Progenitor cell of endocrine pancreas (in vitro differentiated cells): ENCODE data around the gene ADRM1. TPM values are rescaled to one million over a fixed set of nuclear protein-coding genes. Genes with fewer than 3 reads are reported as not detected.
A peak's percentile ranks its signal among the peaks of the same experiment; 100 is the strongest.

Experiments used
- DNase-seq: peaks from one replicate; pipeline ENCODE4 v3.0.0; 2021; ENCODE audit warnings: low spot score; ENCODE audit not compliant: unreplicated experiment
- H3K27ac Mint-ChIP-seq: 2 replicates; pipeline ENCODE4 v1.8.0; 2021; ENCODE audit warnings: mild to moderate bottlenecking, moderate library complexity, mixed read lengths
- H3K27me3 Mint-ChIP-seq: 2 replicates; pipeline ENCODE4 v1.8.0; 2021; ENCODE audit warnings: mixed read lengths
- H3K36me3 Mint-ChIP-seq: 2 replicates; pipeline ENCODE4 v1.8.0; 2022; ENCODE audit warnings: mixed read lengths; ENCODE audit not compliant: insufficient read depth
- H3K4me1 Mint-ChIP-seq: 2 replicates; pipeline ENCODE4 v1.8.0; 2021; ENCODE audit warnings: low read depth, mixed read lengths
- H3K4me3 Mint-ChIP-seq: 2 replicates; pipeline ENCODE4 v1.8.0; 2021; ENCODE audit warnings: low read depth, mild to moderate bottlenecking, moderate library complexity, mixed read lengths
- H3K9me3 Mint-ChIP-seq: 2 replicates; pipeline ENCODE4 v1.8.0; 2021; ENCODE audit warnings: low read depth, mixed read lengths
- CTCF ChIP-seq: fragments of 200-600 bp; sonication (generic); IDR thresholded peaks from one replicate; pipeline ENCODE4 v1.5.0; 2021; ENCODE audit warnings: antibody characterized with exemption, mild to moderate bottlenecking; ENCODE audit not compliant: unreplicated experiment
- total RNA-seq: library from RNA; stranded (reverse); gene quantifications from 2 replicates; pipeline ENCODE4 v1.2.1, GENCODE V29; 2021

Gene ADRM1
- total RNA-seq, 1 donor from 2014 or later = 66.2 TPM

GRCh38 chr20:62349556-62350097 is 46.8 kb downstream of the ADRM1 start:
- TF ChIP-seq CTCF = no peak
- no peak overlapping the region for H3K4me3 Mint-ChIP-seq
- peaks cover 8% of the 10 kb centered on the region for H3K9me3 Mint-ChIP-seq
- no peaks in the 10 kb centered on the region for H3K4me1 Mint-ChIP-seq
- H3K27me3 Mint-ChIP-seq = no peaks in the 10 kb centered on the region
- H3K36me3 Mint-ChIP-seq = peaks cover 24% of the 10 kb centered on the region
- no peak for DNase-seq
- H3K27ac Mint-ChIP-seq = no peak overlapping the region

GRCh38 chr20:62350098-62350628 is 47.4 kb downstream of the ADRM1 start:
- H3K4me3 Mint-ChIP-seq = no peak overlapping the region
- peak overlapping the region; percentile 89 for H3K27ac Mint-ChIP-seq
- peaks cover 22% of the 10 kb centered on the region for H3K36me3 Mint-ChIP-seq
- no peak for TF ChIP-seq CTCF
- no peaks in the 10 kb centered on the region for H3K27me3 Mint-ChIP-seq
- peaks cover 8% of the 10 kb centered on the region for H3K9me3 Mint-ChIP-seq
- H3K4me1 Mint-ChIP-seq = no peaks in the 10 kb centered on the region
- DNase-seq = no peak

GRCh38 chr20:62350629-62351422 is 48.0 kb downstream of the ADRM1 start:
- TF ChIP-seq CTCF = no peak
- Mint-ChIP-seq H3K27me3 (no peaks in the 10 kb centered on the region), H3K27ac (no peak overlapping the region), H3K36me3 (peaks cover 17% of the 10 kb centered on the region), H3K4me3 (no peak overlapping the region), H3K4me1 (peaks cover 3% of the 10 kb centered on the region), H3K9me3 (peaks cover 8% of the 10 kb centered on the region)
- DNase-seq = no peak

GRCh38 chr20:62351469-62352401 is 48.9 kb downstream of the ADRM1 start:
- Mint-ChIP-seq H3K4me1 (peaks cover 10% of the 10 kb centered on the region), H3K4me3 (no peak overlapping the region), H3K9me3 (peaks cover 8% of the 10 kb centered on the region), H3K36me3 (peaks cover 17% of the 10 kb centered on the region), H3K27me3 (no peaks in the 10 kb centered on the region), H3K27ac (no peak overlapping the region)
- DNase-seq = no peak
- TF ChIP-seq CTCF = no peak
